ENCODE data around the gene TIMM10.

- TF ChIP-seq, protein P1, sequence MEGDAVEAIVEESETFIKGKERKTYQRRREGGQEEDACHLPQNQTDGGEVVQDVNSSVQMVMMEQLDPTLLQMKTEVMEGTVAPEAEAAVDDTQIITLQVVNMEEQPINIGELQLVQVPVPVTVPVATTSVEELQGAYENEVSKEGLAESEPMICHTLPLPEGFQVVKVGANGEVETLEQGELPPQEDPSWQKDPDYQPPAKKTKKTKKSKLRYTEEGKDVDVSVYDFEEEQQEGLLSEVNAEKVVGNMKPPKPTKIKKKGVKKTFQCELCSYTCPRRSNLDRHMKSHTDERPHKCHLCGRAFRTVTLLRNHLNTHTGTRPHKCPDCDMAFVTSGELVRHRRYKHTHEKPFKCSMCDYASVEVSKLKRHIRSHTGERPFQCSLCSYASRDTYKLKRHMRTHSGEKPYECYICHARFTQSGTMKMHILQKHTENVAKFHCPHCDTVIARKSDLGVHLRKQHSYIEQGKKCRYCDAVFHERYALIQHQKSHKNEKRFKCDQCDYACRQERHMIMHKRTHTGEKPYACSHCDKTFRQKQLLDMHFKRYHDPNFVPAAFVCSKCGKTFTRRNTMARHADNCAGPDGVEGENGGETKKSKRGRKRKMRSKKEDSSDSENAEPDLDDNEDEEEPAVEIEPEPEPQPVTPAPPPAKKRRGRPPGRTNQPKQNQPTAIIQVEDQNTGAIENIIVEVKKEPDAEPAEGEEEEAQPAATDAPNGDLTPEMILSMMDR (IDR thresholded peaks at IDR 0.05) = peak in 4 of 7 experiments; percentile 42 to 54 (median 48)
- no peak for TF ChIP-seq POLR2A (IDR thresholded peaks at IDR 0.05)
- TF ChIP-seq POLR2AphosphoS5 (IDR thresholded peaks at IDR 0.05) = no peak
- TF ChIP-seq EP300 (IDR thresholded peaks at IDR 0.05) = no peak
Observed at GRCh38 chr11:57491371-57492061, 39.0 kb downstream of the TIMM10 start.

Data from stomach (tissue), 4 donors.